ENCODE results near the gene GABRB2.

DNA sequence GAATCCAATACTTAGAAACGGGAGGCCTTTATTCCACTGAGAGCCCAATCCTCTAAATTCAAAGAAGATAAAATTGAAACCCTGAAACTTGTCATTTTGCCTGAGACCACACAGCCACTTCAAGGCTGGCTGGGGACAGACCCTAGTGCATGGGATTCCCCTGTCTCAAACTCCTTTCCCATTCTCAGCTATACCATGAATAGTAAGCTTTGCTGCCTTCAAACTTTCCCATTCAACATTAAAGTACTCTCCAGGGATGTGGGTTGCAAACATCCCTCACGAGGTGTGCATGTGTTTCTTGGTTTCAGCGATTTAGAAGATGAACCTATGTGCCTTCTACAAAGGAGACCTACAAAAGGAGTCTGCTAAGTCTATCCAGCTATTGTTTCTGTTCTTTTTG lies 64.6 kb downstream of the GABRB2 start:
- TF ChIP-seq PATZ1 (CRISPR knock-in tag; IDR thresholded peaks at IDR 0.05; ENCODE audit: borderline replicate concordance) (no peak), CSDC2 (CRISPR knock-in tag; IDR thresholded peaks at IDR 0.05) (no peak), RARB (CRISPR knock-in tag; IDR thresholded peaks at IDR 0.05) (no peak), OSR1 (CRISPR knock-in tag; IDR thresholded peaks at IDR 0.05) (no peak)
- TF ChIP-seq, protein P1, sequence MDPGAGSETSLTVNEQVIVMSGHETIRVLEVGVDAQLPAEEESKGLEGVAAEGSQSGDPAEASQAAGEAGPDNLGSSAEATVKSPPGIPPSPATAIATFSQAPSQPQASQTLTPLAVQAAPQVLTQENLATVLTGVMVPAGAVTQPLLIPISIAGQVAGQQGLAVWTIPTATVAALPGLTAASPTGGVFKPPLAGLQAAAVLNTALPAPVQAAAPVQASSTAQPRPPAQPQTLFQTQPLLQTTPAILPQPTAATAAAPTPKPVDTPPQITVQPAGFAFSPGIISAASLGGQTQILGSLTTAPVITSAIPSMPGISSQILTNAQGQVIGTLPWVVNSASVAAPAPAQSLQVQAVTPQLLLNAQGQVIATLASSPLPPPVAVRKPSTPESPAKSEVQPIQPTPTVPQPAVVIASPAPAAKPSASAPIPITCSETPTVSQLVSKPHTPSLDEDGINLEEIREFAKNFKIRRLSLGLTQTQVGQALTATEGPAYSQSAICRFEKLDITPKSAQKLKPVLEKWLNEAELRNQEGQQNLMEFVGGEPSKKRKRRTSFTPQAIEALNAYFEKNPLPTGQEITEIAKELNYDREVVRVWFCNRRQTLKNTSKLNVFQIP (CRISPR knock-in tag; IDR thresholded peaks at IDR 0.05; ENCODE audit: borderline replicate concordance, low read depth): no peak
